GM03348 (cell line): Measurements from ENCODE around the gene IQCH.
A peak's percentile ranks its signal among the peaks of the same experiment; 100 is the strongest.

ENCODE experiments used
- DNase-seq: peaks from one replicate; pipeline ENCODE4 v3.0.0; 2012; ENCODE audit warnings: low spot score

IQCH gene

DNA sequence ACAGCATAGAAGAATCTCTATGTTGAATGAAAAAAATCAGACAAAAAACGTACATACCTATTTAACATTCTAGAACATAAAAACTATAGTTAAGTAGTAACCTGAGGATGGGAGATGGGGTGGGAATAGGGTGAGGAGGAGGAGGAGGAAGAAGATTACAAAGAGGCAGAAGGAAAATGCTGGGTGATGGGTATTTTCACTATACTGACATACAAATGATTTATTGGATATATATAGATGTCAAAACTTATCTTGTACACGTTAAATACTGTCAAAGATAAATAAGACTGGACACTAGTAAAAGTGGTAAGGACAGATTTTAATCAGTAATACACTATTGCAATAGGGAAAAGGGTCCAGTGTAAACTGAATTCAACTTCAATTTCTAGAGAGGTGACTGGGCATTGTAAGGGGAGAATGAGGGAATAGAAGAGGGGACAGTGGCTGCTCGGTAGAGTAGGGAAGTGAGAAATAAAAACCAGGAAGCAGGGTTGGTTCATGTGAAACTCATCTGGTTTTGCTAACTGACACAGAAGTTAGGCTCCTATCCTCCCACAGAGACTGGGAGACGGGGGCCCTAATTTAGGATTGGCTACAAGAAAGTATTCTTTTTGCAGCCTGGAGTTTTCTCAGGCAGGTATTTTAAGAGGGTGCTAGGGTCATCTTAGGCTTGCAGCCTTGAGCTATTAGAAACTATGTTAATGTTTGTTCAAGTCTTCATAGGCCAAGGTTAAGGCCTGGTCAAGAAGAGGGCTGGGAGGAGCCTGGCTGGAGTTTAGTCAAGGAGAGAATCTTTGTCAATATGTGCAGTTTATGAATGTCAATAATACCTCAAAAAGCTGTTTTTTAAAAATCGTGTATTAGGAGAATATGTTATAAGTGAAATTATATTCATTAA is 251.3 kb downstream of the IQCH start:
- no peak for DNase-seq

DNA sequence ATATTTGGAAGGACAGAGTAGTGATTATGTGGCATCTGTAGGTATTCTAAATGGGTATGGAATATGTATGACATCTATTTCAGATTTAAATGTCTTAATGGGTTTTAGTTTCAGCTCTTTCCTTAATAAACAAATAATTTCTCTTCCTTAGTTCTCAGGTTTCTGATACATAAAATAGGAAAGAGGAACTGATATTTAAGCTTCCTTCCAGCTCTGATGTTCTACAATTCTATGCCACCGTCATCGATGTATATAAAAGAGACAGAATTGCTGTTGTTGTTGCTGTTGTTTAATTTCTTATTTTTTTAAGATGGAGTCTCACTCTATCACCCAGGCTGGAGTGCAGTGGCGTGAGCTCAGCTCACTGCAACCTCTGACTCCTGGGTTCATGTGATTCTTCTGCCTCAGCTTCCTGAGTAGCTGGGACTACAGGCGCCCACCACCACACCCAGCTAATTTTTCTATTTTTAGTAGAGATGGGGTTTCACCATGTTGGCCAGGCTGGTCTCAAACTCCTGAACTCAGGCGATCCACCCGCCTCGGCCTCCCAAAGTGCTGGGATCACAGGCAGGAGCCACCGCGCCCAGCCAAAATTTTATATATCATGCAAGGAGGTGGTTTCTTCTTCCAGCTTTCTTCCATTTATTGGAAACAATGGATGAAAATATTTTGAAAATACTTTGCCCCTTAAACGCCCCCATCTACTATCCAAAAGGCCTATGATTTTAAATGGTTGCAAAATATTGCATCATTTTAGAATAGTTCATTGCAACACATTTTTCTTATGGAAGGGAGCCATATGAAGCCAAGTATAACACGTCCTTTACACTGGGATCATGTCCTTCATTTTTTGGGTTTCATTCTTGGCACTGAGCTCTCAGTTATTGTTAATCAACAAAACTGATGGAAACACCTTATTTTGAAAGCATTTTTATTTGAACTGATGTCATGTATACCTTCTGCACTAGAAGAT is 252.5 kb downstream of the IQCH start:
- peak; percentile 44 for DNase-seq

DNA sequence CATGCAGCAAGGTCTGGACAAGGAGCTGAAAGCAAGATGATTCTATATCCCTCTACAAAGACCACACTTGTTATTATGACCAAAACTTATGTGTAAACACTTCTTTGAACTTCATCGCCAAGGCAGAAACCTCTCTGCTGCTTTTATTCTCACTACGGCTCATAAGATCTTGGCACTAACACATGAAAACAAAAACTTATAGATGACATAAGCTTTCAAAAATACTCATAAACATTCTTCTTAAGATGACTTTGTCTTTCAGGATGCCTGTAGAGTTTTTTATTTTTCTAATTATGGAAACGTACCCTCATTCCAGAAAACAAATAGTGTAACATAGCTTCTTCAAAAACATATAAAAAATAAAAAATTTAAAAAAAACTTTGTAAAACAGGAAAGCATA is 253.8 kb downstream of the IQCH start:
- DNase-seq, result no peak

DNA sequence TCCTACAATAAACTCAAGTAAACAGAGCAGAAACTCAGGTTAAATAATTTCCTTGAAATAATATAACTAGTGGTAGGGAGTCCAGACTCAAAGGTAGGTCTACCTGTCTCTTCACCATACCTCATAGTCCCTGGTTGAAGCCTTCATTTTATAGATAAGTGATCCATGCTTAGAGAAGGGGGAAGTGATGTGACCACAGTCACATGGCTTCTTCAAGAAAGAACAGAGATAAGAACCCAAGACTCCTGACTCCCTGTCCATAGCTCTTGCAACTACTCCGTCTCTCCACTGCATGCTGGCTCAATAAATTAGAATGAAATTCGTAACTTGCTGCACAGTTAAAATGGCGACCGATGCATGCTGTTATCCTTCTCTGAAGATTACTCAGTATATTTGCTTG is 255.3 kb downstream of the IQCH start:
- DNase-seq, result no peak

DNA sequence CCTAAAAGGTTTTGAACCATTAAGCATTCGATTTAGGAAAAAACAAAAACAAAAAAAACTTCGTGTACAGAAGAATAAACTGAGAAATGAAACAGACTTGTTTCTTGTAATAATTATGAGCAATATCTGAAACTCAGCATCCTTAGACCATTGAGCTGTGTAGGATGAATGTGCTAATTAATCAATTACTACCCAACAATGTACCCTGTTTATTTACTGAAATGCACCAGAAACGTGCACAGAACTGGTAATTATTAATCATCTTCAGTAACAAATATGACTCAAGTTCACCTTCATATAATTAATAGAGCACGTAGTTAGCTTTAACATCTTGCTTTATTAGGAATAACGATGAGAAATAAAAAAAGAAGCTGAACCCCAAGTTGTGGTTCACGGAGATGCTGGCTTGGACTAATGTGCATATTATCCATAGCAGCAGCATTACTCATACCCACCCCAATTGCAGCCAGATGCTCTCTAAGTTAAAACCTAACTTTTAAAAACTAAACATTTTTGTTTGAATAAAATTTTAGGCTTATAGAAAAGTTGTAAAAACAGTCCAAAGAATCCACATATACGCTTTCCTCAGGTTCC is 256.1 kb downstream of the IQCH start:
- peak; percentile 81 for DNase-seq

DNA sequence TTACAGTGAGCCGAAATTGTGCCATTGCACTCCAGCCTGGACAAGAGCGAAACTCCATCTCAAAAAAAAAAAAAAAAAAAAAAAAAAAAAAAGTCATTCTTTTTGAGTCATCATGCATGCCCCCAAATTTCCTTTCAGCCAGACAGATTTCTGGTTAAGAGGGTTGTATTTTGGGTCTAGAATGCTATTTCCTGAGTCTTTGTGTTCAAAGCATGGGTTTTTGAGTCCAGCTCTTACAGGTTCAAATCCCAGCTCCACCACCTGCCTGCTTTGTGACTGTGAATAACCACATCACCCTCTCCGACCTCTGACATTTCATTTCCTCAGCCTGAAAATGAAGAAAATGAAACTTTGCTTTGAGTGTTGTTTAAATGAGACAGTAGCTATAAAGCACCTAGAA is 257.0 kb downstream of the IQCH start:
- no peak for DNase-seq

DNA sequence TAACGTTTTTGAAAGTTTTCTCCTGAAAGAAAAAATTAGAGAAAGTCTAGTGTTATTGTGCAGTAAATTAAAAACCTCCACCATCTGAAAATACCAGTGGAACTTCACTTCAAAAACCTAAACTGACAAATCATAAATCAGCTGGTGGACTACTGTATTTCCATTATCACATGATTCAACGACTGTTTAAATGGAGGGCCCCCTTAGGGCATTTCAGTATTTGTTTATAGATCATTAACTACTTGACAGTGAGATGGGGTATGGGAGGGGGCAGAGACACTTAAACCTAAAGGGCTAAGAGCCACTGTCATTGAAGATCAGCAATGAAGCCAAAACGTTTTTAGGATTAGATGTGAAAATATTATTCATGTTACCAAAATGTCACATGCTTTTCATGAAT is 257.6 kb downstream of the IQCH start:
- DNase-seq, result no peak

DNA sequence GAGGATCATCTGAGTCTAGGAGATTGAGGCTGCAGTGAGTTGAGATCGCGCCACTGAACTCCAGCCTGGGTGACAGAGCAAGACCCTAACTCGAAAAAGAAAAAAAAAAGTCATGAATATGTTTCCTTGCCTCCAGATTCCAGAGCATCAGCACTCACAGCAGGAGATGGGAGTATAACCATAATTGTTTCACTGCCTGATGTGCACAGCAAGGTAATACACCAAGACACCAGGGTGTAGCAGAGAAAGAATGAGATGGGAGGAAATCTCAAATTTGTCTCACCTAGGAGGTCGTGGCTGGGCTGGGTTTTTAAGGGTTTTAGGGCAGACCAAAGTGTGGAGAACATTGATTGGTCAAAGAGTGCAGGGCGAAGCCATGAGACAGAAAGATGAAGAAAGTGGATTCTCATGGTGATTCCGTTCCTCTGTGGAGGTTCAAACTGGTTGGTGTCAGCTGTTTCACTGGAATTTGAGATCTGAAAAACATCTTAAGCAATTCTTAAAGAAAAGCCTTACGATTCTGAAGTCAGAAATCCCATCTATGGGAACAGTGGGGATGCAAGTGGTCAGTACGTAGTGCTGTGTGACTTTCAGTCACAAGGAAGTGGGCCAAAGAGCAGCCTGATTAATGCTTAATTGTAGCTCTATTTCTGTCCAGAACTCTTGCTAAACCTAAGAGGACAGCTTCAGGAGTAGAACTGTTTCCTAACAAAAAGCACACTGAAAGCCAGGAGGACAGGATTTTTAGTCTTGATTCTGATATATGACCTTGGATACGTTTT is 258.5 kb downstream of the IQCH start:
- no peak for DNase-seq

DNA sequence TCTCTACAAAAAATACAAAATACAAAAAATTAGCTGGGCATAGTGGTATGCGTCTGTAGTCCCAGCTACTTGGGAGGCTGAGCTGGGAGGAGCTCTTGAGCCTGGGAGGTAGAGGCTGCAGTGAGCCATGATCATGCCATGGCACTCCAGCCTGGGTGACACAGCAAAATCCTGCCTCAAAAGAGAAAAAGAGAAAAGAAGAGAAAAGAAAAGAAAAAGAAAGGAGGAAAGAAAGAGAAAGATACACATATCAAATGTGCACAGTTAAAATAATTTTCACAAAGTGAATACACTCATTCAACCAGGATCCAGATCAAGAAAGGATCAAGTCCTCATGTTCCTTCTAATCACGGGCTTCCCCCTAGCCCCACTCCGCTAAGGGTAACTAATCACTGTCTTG is 260.5 kb downstream of the IQCH start:
- no peak for DNase-seq

DNA sequence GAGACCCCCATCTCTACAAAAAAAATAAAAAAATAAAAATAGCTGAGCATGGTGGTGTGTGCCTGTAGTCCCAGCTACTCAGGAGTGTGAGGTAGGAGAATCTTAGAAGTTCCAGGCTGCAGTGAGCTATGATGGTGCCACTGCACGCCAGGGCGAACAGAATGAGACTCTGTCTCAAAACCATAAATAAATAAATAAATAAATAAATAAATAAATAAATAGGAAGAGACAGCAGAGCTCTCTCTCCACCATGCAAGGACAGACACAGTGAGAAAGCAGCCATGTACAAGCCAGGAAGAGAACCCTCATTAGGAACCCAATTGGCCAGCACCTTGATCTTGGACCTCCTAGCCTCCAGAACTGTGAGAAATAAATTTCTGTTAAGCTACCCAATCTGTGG is 261.0 kb downstream of the IQCH start:
- DNase-seq, result no peak

DNA sequence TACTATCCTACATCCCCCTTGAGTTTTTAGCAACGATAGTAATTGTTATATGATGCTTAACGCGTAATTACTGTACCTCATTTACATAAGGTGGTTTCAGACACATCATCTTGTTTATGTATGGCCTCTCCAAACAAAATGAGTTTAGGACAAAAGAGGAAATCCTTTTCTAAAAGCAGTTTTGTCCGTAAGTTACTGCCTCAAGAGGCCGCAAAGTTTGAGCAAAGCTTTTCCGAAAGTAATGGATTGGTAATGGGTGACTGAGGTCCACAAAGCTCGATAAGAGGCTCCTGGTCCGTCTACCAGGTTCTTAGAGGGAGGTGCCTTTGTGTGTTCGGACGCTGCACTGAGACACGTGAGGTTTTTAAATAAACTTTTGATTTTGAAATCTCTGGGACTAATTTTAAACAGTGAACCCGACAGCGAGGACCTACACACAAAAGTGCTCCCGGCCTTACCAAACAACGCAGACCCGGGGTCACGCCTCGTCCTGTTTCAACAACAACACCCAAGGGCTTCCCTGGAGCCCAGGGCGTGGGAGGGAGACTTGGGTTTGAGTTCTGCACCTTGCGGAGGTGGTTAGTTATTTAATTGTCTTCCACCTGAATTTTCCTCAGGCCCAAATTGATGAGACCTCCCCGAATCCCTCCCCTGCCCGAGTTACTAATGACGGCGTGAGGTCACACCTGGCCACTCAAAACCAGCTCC is 265.9 kb downstream of the IQCH start:
- peak; percentile 24 for DNase-seq

DNA sequence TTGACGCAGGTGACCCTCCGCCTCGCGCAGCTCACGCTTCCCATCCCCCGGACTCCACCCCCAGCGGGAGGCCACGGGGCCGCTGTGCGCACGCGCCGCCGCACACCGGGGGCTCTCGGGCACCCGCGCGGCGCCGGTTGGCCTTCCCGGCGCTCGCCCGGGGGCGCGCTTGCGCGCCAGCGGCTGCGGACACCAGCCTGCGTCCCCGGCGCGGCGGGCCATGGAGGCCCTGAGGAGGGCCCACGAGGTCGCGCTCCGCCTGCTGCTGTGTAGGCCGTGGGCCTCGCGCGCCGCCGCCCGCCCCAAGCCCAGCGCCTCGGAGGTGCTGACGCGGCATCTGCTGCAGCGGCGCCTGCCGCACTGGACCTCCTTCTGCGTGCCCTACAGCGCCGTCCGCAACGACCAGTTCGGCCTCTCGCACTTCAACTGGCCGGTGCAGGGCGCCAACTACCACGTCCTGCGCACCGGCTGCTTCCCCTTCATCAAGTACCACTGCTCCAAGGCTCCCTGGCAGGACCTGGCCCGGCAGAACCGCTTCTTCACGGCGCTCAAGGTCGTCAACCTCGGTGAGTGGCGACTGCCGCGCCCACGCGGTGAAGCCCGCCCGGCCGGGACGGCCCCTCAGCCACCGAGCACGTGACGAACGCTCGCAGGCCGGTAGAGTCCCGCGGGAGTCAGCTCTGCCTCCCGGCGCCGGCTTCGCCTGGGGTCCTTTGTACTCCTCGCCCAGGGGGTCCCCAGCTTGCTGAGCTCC is 266.6 kb downstream of the IQCH start, which contains the start of gene C15orf61:
Gene C15orf61, plus strand, starts transcription at position 103 of the 754 bp plus-strand sequence. Its CDS starts 118 bp downstream, at position 221.
- DNase-seq, result peak; percentile 98

DNA sequence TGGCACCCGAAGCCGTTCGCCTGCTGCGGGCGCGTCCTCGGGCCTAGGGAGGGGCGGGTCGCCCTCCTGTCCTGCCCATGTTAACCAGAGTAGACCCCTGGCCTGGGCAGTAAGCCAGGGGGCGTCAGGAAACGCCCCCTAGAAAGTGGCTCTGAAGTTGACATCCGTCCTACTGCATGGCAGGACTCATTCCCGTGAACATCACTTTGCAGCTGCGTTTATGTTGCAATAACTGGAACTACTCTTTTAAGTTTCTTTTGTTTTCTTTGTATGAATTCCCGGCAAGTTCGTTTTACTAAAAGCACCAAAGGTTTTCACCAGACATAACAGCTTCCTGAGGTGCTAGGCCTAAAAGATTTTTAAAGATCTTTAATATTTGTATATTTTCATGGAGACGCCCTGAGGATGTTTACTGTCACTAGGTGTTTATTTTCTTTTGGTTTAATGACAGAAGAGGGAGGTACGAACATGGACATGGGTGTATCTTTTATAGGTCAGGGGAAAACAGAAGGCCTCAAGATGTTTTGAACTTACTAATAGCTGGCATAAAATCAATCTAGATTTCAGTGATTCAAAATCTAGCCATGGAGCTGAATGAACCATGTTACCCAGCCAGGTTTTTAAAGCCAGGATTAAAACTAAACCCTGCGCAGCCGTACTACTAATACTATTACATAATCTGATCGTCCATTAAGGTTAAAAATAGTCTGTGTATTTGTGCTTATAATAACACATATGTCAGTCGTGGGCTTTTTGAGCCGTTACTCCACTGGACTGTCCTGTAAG is 267.4 kb downstream of the IQCH start:
- DNase-seq, result peak; percentile 48

DNA sequence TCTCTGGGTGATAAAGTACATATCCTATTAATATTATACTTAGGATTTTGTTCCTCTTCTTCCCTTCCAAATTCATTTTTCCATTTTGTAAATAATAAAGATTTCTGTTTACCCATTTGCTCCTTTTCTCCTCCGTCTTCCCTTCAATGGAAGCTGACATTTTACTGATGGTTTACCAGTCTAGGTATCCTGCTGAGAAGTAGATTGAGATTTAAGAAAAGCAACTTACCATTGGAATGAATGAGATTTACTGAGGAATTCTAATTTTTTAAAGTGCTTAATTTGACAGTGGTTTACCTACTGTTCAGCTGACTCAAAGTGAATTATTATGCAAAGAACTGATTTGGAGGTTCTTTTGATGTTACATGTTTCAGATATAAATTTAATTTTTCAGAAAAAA is 268.7 kb downstream of the IQCH start:
- no peak for DNase-seq

DNA sequence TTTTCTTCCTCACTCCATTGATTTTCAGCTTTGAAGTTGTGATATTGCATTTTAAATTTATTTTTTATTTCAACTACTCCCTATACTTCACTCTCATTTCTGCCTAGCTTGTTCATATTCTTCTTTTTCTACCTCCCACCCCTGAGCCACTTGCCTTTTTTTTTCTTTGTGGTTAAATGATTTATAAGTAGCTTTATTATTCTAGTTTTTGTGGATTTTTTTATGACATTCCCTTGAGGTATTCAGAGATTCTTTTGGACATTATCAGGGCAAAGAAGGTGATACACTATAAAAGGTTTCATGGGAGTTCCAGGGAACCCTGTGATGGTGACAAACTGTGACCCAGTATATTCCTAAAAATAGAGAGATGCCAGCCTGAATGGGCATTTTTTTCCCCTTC is 269.6 kb downstream of the IQCH start:
- no peak for DNase-seq

DNA sequence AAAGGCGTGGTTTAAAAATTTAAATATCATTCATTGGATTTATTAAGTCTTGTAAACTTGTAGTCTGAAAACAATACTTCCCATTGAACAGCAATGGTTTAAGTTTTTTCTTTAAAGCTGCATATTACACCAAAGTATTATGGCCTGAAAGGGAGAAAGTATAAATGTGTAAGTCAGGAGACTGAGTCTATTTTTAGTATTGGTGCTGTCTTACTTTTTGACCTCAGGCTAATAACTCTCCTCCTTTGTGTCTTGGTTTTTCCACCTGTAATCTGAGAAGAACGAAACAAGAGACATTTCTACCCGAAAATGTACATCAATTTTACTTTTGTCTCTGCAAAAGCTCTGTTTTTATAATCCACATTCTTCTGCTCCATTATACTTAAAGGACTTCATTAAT is 273.9 kb downstream of the IQCH start:
- DNase-seq, result no peak

DNA sequence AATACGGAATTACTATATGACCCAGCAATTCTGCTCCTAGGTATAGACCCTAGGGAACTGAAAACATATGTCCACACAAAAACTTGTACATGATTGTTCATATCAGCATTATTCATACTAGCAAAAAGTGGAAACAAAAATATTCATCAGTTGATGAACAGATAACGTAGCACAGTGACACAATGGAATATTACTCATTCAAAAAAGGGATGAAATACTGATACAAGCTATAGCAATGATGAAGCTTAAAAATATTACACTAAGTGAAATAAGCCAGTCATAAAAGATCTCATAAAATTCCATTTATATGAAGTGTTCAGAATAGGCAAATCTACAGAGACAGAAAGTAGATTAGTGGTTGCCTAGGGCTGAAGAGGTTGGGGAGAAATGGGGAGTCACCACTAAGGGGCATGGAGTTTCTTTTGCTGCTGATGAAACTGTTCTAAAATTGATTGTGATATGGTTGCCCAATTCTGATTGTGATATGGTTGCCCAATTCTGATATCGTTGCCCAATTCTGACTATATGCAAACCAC is 276.9 kb downstream of the IQCH start:
- DNase-seq, result peak; percentile 42

DNA sequence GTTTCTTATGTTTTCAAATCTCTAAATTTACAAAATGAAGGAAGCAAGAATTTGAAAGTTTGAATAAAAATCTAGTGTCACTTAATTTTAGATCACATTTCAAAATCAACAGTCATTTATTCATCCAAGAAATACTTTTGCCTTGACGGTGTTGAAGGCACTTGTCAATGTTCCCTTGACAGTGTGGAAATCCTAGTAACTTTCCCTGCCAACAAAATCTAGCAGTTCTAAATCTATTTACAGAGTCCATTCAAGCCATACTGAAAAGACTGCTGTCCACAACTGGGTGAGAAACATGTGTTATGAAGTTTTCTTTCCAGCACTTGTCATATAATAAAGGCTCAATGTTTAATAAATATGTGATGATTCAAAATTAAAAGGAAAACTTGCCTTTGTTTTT is 279.3 kb downstream of the IQCH start:
- DNase-seq, result no peak

DNA sequence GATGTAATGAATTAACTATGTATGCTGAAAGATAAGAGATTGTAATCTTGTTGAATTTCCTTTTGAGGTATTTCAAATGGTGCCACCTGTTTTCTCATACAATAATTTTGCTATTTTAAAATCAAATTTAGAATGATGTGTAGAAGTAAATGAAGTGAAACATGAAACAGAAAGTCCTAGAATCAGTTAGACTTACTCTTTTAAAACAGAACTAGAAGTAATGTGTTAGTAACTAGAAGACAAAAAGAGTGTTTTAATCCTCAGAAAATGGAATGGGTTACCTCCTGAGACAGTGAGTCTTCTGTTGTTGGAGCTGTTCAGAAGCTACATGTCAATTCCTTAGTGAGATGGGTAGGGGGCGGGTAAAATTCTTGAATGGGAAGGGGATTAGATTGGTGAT is 279.8 kb downstream of the IQCH start:
- no peak for DNase-seq
